Upper lobe of left lung (tissue), 6 donors: Measurements from ENCODE around the gene ZNF865. TPM values are rescaled to one million over a fixed set of nuclear protein-coding genes. Genes with fewer than 3 reads are reported as not detected.
A peak's percentile ranks its signal among the peaks of the same experiment; 100 is the strongest.

Experiments
- ATAC-seq, 2 donors: fragments of 200-7000 bp; cut with Tn5 transposase; one replicate each; pipeline ENCODE4 v1.9.1; 2022; ENCODE audit warnings: mild to moderate bottlenecking in 2 of 2, moderate library complexity in 2 of 2; ENCODE audit not compliant: low FRiP score in 2 of 2
- DNase-seq, 2 donors: peaks; one replicate each; pipeline ENCODE4 v3.0.0-alpha.2; 2019 to 2020
- H3K27ac ChIP-seq, 4 donors: fragments of 200-600 bp; sonication (generic); one replicate each; pipeline ENCODE4 v1.5.1; 2016 to 2019
- H3K27me3 ChIP-seq, 4 donors: fragments of 200-600 bp; sonication (generic); one replicate each; pipeline ENCODE4 v1.5.1; 2017 to 2019
- H3K36me3 ChIP-seq, 4 donors: fragments of 200-600 bp; sonication (generic); one replicate each; pipeline ENCODE4 v1.5.1; 2016 to 2019
- H3K4me1 ChIP-seq, 4 donors: fragments of 200-600 bp; sonication (generic); one replicate each; pipeline ENCODE4 v1.5.1; 2018 to 2019
- H3K4me3 ChIP-seq, 4 donors: fragments of 200-600 bp; sonication (generic); one replicate each; pipeline ENCODE4 v1.5.1; 2017 to 2019; ENCODE audit warnings: mild to moderate bottlenecking in 2 of 4, moderate library complexity in 1 of 4
- H3K9me3 ChIP-seq, 4 donors: fragments of 200-600 bp; sonication (generic); one replicate each; pipeline ENCODE4 v1.5.1; 2018 to 2019
- EP300 ChIP-seq, 4 donors: sonication (generic); formaldehyde crosslinking; IDR thresholded peaks; one replicate each; pipeline ENCODE4 v1.5.1; 2017; ENCODE audit warnings: antibody characterized with exemption in 4 of 4, control low read depth in 2 of 4
- POLR2A ChIP-seq, 4 donors: fragments of 450-650 bp; IDR thresholded peaks; one replicate each; pipeline ENCODE4 v1.5.1; 2016 to 2017; ENCODE audit warnings: antibody characterized with exemption in 4 of 4, mild to moderate bottlenecking in 2 of 4
- POLR2AphosphoS5 ChIP-seq, 2 donors: sonication (generic); formaldehyde crosslinking; IDR thresholded peaks; one replicate each; pipeline ENCODE4 v1.5.1; 2017; ENCODE audit warnings: antibody characterized with exemption in 2 of 2
- WGBS, 2 donors: methylation state at CpG; one replicate each; pipeline ENCODE4 v1.1.5; 2017 to 2018; 5-methylcytosine and 5-hydroxymethylcytosine counted together
- total RNA-seq, 6 donors: library from RNA; depleted of rRNA in 4 of 6; stranded (reverse); fragments of >200 nt in 4 of 6; gene quantifications; one replicate each; pipeline versions ENCODE4 v1.1.0 to v1.2.1, GENCODE V29; 2016 to 2021
- TF ChIP-seq, protein P1 (sequence below), 6 experiments: fragments of 450-650 bp in 4 of 6; fragments of 200-600 bp in 2 of 6; sonication (generic) in 2 of 6; IDR thresholded peaks; one replicate each; pipeline ENCODE4 v1.5.1; 2016 to 2019; ENCODE audit warnings: antibody characterized with exemption in 6 of 6
- donor health status: DM: no; HTN: no; CAD: no; lungs with moderate emphysema.
- donor health status: DM: no; HTN: yes; CAD: no; lungs with severe emphysema.

The ZNF865 gene
- total RNA-seq, 6 donors from 2014 or later = 7.7 to 39.8 (median 20.6) TPM

DNA sequence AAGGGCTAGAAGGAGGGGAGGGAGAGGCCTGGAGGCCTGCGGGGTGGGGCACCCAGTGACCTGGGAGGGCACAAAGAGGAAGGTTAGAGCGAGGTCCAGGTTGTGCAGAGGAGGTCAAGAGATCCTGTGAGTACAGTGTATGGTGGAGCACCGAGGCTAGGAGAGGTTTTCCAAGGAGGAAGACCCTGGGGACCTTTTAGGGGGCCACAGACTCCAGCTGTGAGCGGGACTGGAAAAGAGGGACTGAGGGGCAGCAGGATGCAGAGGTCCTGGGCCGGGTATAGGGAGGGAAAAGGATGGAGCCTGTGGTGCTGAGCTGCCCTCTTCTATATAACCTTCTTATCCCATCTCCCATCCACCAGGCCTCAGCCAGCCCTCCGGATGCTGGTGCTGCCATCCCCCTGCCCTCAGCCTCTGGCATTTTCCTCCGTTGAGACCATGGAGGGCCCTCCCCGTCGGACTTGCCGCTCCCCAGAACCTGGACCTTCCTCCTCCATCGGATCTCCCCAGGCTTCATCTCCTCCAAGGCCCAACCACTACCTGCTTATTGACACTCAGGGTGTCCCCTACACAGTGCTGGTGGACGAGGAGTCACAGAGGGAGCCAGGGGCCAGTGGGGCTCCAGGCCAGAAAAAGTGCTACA, 38.9 kb downstream of the ZNF865 start:
- TF ChIP-seq EP300 (IDR thresholded peaks at IDR 0.05) (no peak), POLR2AphosphoS5 (IDR thresholded peaks at IDR 0.05) (no peak), POLR2A (IDR thresholded peaks at IDR 0.05) (no peak)
- TF ChIP-seq, protein P1, sequence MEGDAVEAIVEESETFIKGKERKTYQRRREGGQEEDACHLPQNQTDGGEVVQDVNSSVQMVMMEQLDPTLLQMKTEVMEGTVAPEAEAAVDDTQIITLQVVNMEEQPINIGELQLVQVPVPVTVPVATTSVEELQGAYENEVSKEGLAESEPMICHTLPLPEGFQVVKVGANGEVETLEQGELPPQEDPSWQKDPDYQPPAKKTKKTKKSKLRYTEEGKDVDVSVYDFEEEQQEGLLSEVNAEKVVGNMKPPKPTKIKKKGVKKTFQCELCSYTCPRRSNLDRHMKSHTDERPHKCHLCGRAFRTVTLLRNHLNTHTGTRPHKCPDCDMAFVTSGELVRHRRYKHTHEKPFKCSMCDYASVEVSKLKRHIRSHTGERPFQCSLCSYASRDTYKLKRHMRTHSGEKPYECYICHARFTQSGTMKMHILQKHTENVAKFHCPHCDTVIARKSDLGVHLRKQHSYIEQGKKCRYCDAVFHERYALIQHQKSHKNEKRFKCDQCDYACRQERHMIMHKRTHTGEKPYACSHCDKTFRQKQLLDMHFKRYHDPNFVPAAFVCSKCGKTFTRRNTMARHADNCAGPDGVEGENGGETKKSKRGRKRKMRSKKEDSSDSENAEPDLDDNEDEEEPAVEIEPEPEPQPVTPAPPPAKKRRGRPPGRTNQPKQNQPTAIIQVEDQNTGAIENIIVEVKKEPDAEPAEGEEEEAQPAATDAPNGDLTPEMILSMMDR (IDR thresholded peaks at IDR 0.05) = no peak
- Histone ChIP-seq H3K36me3 (peaks cover 5 to 13% (median 8%) of the 10 kb centered on the region in 4 donors), H3K27me3 (no peaks in the 10 kb centered on the region), H3K4me1 (peaks cover 58 to 83% (median 63%) of the 10 kb centered on the region in 4 donors), H3K27ac (peak overlapping the region; percentile 77 to 94 (median 91)), H3K4me3 (peak overlapping the region; percentile 74 to 96 (median 86)), H3K9me3 (no peaks in the 10 kb centered on the region)
- DNase-seq (no peak), ATAC-seq (no peak)
- 48 to 52% methylated on average over 11 to 12 of the region's 12 CpGs for WGBS, 2 donors

DNA sequence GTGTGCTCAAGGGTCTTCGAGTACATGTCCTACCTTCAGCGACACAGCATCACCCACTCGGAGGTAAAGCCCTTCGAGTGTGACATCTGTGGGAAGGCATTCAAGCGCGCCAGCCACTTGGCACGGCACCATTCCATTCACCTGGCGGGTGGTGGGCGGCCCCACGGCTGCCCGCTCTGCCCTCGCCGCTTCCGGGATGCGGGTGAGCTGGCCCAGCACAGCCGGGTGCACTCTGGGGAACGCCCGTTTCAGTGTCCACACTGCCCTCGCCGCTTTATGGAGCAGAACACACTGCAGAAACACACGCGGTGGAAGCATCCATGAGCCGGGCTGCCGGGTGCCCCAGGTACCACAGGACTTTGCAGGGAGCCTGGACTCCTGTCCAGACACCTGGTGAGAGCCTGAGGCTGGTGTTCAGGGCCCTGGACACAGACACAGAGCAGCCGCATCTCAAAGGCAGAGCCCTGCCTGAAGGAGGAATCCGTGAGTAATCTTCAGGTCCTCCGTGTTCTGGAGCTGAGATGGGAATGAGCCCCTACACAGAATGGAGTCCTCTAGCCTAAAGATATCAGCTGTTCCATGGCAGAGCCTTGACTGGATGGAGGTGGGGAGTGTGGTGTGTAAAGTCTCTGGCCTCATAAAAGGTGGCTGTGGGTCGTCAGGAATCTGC, 39.5 kb downstream of the ZNF865 start:
- no peak for ATAC-seq
- H3K36me3 ChIP-seq = peaks cover 5 to 13% (median 8%) of the 10 kb centered on the region in 4 donors
- peaks cover 55 to 83% (median 60%) of the 10 kb centered on the region in 4 donors for H3K4me1 ChIP-seq
- 89 to 90% methylated on average over 20 to 21 of the region's 28 CpGs for WGBS, 2 donors
- H3K9me3 ChIP-seq = no peaks in the 10 kb centered on the region
- H3K27ac ChIP-seq = no peak overlapping the region
- TF ChIP-seq POLR2A (IDR thresholded peaks at IDR 0.05) (no peak), POLR2AphosphoS5 (IDR thresholded peaks at IDR 0.05) (no peak), EP300 (IDR thresholded peaks at IDR 0.05) (no peak)
- TF ChIP-seq, protein P1 (IDR thresholded peaks at IDR 0.05) = no peak
- no peak overlapping the region for H3K4me3 ChIP-seq
- H3K27me3 ChIP-seq = no peaks in the 10 kb centered on the region
- DNase-seq = peak in 1 of 2 donors; percentile 83

DNA sequence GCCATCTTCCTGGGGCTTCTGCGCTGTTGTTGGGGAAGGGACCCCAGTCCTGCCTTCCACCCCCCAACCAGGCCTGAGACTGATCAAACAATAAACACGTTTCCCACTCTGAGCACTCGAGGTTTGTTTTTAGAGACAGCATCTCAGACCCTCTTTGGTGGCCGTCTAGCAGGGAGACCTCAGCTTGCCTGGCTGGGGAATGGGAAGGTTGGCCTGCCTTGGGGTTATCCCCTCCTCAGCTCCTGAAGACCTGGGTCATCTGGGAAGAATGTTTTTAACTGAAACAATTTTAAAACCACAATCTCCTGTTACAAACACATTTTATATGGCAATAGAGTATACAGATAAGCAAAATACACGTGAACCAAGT, 40.0 kb downstream of the ZNF865 start:
- WGBS, 2 donors = 69 to 73% methylated on average over 5 of the region's 5 CpGs
- Histone ChIP-seq H3K27ac (no peak overlapping the region), H3K36me3 (peaks cover 5 to 13% (median 8%) of the 10 kb centered on the region in 4 donors), H3K9me3 (no peaks in the 10 kb centered on the region), H3K4me3 (no peak overlapping the region), H3K4me1 (peaks cover 50 to 80% (median 55%) of the 10 kb centered on the region in 4 donors), H3K27me3 (no peaks in the 10 kb centered on the region)
- ATAC-seq (no peak), DNase-seq (no peak)
- no peak for TF ChIP-seq EP300 (IDR thresholded peaks at IDR 0.05)
- TF ChIP-seq POLR2AphosphoS5 (IDR thresholded peaks at IDR 0.05) = no peak
- no peak for TF ChIP-seq POLR2A (IDR thresholded peaks at IDR 0.05)
- TF ChIP-seq, protein P1 (IDR thresholded peaks at IDR 0.05) = no peak

DNA sequence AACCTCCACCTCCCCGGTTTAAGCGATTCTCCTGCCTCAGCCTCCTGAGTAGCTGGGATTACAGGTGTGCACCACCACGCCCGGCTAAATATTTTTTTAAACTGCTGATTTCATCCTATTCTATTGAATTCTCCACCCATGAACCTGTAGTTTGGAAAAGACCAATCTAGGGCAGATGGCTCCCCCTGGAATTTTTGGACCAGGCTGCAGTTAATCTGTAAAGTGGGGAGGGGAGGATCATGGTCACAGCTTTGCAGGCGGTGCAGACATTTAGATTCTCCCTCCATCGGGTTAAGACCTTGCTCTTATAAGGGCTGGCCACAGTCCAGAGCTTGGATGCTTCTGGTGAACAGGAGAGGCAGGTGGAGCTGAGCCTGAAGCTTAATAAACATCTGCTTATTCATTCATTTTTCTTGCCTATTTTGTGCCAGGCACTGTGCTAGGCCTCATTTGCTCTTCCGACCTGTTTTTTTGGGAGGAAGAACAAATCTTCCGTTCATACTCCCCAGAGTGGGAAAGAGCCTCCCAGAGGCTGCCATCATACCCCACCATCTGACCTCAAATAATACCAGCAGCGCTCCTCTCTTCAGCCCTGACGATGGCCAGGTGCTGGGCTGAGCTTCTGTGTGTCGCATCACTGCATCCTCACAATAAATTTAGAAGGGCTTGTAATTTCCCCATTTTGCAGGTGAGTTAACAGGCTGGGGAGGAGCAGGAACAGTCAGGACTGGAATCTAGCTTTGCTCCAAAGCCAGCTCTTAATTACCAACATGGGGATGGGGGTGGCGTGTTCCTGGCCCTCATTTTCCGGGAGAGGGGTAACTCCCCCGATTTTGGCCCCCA, 41.7 kb downstream of the ZNF865 start:
- 52 to 57% methylated on average over 11 to 14 of the region's 14 CpGs for WGBS, 2 donors
- H3K4me1 ChIP-seq = peaks cover 44 to 63% (median 45%) of the 10 kb centered on the region in 4 donors

More for the DNA sequence above, 41.7 kb downstream of the ZNF865 start:
- H3K36me3 ChIP-seq = peaks cover 5 to 18% (median 8%) of the 10 kb centered on the region in 4 donors
- H3K9me3 ChIP-seq = no peaks in the 10 kb centered on the region
- TF ChIP-seq, protein P1 (IDR thresholded peaks at IDR 0.05) = no peak
- TF ChIP-seq POLR2A (IDR thresholded peaks at IDR 0.05) = no peak
- no peak for TF ChIP-seq POLR2AphosphoS5 (IDR thresholded peaks at IDR 0.05)
- TF ChIP-seq EP300 (IDR thresholded peaks at IDR 0.05) = no peak
- peak overlapping the region; percentile 52 to 96 (median 84) for H3K4me3 ChIP-seq
- H3K27me3 ChIP-seq = no peaks in the 10 kb centered on the region
- DNase-seq = no peak
- H3K27ac ChIP-seq = peak overlapping the region; percentile 57 to 89 (median 85)
- ATAC-seq = no peak
